Stimulated activated CD8-positive, alpha-beta memory T cell treated with anti-CD3 and anti-CD28 coated beads, Interleukin-4, amount 100 ng/mL, for 4 hours (primary cell): ENCODE results near the gene PLIN4.

ENCODE experiments used
- DNase-seq, 2 donors: peaks; one replicate each; pipeline ENCODE4 v3.0.0-alpha.2; 2020; ENCODE audit warnings: low read depth in 2 of 2, low spot score in 1 of 2

PLIN4 gene

GRCh38 chr19:4456843-4457653 is 61.2 kb downstream of the PLIN4 start:
- peak in 1 of 2 donors; percentile 33 for DNase-seq

GRCh38 chr19:4456476-4456842 is 61.8 kb downstream of the PLIN4 start:
- DNase-seq, result no peak

- no peak for DNase-seq
Measured at GRCh38 chr19:4455719-4456475, 62.4 kb downstream of the PLIN4 start.

- no peak for DNase-seq
Measured at GRCh38 chr19:4454747-4455718, 63.3 kb downstream of the PLIN4 start.

GRCh38 chr19:4453232-4454179 is 64.8 kb downstream of the PLIN4 start:
- no peak for DNase-seq

- no peak for DNase-seq
Measured at GRCh38 chr19:4452230-4452990, 65.9 kb downstream of the PLIN4 start.
